HG03060 (cell line): ENCODE measurements around the gene RAB26.
"Not testable (repeated sequence)": the region's sequence is repeated elsewhere in the genome, so short reads cannot be mapped to it uniquely, and the experiment has no call there.

Experiments
- ATAC-seq: cut with Tn5 transposase; IDR thresholded peaks from one replicate; pipeline ENCODE4 v1.9.1; 2021; ENCODE audit warnings: low read depth, moderate number of reproducible peaks; ENCODE audit not compliant: unreplicated experiment

RAB26 gene

DNA sequence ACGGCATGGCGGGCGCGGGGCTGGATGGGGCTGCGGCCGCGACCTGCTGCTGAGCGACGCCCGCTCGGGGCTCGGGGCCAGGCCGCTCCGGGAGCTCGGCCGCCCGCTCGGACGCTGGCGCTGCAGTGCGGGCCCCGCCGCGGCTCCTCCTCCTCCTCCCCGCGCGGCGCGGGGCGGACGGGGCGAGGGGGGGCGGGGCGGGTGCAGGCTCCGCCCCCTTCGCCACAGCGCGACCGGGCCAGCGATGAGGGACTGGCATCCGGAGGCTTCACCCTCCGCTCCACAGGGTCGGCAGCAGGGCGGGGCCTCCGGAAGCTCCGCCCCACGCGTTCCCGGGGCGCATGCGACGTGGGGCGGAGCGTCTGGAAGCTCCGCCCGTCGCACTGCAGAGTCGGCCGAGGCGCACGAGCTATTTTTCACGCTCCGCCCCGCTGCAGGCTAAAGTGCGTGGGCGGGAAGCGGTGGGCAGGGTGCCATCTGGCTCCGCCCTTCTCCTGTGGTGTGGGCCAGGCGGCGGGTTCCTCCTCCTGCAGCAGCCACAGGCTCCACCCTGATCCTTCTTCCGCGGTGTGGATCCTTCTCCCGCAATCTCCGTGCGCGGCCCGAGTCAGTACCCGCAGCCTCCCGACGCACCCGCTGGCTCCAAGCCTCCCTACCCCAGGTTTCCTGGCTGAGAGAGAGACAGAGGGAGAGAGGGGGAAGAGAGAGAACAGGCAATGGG, 12.5 kb upstream of the RAB26 start, which contains the start of gene PKD1:
Gene PKD1, minus strand, starts transcription at position 129 of the 721 bp plus-strand sequence. CDS start 209 bp downstream, outside the sequence.
- not testable (repeated sequence) for ATAC-seq

DNA sequence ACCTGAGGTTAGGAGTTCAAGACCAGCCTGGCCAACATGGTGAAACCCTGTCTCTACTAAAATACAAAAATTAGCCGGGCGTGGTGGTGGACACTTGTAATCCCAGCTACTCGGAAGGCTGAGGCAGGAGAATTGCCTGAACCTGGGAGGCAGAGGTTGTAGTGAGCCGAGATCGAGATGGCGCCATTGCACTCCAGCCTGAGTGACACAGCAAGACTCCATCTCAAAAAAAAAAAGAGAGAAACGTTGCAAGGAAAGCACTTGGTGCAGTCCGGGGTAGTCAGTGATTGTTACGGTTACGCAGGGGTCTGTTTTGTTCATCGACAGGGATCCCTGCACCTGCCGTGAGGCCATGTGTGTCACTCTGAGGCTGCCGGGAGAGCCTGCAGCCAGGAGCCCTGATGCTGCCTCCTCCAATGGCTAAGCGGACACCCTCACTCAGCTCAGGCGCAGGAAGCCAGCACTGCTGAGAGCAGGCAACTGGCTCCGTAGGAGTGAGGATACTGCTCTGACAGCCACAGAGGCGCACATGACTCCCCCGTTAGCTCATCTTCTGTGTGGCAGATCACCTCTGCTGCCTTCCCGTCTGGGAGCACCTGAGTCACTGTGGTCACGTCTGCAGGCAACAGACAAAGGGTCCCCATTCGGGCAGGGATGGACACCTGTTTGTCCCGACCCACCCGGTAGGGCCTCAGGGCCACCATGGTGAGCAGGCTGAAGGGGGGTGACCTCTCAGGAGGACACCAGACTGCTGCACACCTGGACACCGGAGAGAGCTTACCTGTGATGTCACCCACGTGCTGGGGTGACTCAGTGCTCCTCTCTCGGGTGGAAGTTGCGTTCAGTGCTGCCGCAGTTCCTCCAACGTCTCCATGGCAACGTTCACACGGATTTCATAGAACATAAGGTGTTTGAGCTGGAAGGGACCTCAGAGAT, 5.2 kb upstream of the RAB26 start:
- no peak for ATAC-seq

DNA sequence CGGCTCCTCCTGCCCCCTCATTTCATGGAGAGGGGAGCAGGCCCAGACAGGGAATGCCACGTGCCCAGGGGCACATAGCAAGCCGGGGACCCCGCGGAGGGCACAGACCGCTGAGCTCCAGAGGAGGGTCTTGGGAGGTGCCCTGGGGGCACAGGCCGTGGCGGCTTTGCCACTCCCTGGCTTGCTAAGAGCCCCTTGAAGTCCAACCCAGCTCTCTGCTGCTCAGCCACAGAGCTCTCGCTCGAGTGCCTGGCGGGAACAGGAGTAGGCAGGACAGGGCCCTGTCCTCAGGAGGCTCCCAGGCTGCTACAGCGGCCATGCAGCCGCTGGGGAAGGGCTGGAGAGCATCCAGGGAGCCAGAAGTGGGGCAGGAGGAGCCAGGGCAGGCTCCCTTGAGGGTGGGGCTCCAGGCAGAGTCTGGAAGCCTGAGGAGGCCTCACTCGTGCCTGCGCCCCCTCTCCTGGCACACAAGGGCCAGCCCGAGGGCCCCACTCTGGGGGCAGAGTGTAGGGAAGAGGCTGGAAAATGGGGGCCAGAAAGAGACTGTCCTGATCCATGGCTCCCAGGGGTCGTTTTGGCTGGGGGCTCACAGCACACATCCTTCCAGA, 4.4 kb upstream of the RAB26 start:
- ATAC-seq, result no peak

DNA sequence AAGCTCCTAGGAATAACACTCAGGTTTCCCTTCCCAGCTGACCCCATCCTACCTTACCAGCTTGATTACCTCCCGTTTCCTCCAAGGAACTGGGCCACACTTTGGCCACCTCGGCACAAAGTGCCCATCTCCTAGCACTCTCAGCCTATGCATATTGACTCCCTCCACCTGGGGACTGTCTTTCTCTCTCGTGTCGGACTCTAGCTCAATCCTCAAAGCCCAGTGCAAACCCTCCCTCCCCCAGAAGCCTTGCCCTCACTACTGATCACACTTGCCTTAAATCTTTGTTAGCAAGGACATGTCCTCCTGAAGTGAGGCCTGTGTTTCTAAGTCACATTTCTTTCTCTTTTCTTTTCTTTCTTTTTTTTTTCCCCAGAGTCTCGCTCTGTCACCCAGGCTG, 2.6 kb upstream of the RAB26 start:
- no peak for ATAC-seq

DNA sequence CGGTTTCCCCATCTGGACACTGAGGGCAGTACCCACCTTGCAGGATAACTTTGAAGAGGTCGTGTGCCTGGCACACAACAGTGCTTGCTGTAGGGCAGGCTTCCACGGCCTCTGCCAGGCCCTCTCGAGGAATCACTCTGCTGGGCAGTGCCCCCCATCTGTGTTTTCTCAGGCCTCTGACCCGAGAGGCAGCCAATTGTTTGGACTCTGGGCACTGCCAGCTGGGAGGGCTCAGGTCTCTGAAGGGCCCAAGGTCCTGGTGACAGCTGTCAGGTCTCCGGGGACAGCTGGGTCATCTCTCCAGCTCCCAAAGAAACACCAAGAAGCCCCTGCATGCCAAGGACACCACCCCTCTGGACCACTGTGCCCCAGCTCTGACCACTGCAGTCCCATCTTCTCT, 1.0 kb upstream of the RAB26 start:
- no peak for ATAC-seq

DNA sequence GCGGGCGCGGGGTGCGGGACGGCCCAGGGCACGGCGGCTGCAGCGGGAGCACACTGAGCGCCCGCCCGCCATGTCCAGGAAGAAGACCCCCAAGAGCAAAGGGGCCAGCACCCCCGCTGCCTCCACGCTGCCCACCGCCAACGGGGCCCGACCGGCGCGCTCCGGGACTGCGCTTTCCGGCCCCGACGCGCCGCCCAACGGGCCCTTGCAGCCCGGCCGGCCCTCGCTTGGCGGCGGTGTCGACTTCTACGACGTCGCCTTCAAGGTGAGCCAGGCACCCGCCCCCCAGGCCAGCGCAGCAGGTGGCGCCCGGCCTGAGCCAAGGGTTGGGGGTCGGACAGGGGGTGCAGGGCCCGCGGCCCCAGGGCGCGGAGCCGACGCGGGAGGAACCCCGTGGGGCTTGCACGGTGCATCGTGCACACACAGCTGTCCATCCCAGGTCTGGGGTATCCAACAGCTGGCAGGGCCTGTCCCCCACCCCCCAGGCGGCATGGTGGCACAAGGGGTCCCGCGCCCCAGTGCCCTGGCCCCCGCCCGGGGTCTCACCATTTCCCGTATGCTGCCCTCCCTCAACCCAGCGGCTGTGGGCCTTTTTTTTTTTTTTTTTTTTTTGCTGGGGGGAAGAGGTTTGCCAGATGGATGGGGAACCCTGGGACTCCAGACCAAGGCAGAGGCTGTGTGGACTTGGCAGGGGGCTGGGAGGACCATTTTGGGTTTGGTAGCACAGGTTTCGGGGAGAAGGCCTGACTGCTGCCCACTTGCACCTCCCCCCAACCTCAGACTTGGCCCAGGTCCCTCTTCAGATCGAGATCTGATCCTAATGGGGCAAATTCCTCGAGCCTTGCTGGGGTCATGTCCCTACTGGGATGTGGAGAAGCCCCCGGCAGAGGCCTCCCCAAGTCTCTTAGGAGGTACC, 547 bp downstream of the RAB26 start:
- ATAC-seq, result no peak

DNA sequence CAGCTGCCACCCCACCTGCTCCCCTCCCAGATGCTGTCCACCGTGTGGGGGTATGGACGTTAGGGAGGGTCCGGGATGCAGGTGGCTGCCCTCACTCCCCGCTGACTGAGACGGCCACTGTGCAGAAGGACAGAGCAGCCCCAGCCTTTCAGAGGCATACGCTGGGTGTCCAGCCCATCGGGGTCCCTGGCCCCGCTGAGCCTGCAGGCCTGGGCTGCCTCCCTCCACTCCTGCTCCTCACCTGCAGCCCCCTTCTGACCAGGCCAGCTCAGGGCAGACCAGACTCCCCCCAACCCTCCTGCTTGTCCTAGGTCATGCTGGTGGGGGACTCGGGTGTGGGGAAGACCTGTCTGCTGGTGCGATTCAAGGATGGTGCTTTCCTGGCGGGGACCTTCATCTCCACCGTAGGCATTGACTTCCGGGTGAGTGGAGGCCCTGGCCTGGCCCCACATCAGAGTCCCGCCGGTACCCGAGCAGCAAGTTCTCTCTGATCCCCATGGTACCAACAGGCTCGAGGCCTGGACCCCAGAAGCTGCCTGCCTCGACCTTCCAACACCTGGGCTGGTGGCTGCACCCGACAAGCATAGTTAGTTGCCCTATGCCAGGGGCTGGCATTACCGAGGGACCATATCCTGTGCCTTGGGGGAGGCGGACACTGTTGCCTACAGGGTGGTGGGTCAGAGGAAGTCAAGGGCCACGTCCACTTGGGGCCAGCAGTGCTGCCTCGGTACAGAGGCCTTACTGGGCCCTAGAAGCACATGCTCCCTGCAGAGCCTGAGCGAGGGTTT, 1.4 kb downstream of the RAB26 start:
- ATAC-seq, result no peak

DNA sequence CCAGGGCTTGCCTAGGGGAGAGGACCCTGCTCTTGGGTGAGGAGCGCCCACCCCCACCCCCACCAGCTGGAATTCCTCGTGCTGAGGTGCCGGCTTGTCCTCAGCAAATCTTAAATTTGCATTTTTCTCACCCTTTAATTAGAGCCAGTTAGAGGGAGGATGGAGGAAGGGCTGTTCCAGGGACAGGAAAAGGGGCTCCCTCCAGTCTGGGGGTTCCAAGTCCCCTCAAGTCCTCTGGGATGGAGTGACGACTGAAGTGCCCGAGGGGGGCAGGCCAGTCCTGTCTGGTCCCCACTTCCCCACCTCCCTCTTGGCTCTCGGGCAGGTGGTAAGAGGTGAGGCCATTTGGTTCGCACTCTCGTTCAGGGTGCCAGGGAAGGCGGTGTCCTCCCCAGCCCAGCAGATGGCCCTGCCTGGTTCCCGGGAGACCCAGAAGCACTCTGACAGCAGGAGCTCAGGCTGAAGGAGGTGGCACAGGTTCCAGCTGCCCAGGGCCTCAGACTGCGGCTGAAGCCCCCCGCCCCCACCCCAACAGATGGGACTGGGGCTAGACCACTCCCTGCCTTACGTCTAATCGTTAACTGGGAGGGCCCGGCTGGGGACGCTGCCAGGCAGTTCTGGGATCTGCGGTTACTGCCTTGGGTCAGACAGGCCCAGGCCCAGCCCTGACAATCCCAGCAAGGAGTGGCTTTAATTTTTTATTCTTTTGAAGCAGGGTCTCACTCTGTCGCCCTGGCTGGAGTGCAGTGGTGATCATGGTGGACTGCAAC, 2.2 kb downstream of the RAB26 start:
- ATAC-seq, result no peak

DNA sequence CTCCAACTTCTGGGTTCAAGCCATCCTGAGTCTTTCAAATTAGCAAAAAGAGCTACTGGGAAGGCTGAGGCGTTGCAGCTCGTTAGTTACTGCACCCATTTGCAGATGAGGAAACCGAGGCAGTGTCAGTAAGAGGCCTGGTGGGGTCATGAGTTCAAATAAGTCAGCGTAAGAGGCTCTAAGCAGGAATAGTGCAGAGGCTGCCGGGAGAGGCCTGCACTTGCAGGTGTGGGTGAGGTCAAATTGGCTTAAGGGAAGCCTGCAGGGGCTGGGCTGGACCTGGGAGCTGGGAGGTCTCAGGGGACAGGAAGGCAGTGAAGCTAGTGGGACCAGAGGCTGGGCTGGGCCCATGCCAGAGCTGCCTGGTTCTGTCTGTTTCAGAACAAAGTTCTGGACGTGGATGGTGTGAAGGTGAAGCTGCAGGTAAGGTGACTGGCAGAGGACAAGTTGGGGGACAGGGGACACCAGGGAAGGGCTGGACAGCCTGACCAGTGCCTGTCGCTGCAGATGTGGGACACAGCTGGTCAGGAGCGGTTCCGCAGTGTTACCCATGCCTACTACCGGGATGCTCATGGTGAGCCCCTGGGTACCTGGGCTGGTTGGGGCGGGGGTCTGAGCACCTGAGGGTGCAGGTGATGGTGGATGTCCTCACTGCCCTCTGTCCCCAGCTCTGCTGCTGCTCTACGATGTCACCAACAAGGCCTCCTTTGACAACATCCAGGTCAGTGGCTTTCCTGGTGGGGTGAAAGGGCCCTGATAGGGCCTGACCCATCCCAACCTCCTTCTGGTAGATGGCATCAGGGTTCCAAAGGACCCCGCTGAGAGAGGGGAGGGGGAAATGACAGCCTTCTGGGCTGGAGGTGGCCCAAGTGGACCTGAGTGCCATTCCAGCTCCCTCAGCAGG, 3.0 kb downstream of the RAB26 start:
- no peak for ATAC-seq

DNA sequence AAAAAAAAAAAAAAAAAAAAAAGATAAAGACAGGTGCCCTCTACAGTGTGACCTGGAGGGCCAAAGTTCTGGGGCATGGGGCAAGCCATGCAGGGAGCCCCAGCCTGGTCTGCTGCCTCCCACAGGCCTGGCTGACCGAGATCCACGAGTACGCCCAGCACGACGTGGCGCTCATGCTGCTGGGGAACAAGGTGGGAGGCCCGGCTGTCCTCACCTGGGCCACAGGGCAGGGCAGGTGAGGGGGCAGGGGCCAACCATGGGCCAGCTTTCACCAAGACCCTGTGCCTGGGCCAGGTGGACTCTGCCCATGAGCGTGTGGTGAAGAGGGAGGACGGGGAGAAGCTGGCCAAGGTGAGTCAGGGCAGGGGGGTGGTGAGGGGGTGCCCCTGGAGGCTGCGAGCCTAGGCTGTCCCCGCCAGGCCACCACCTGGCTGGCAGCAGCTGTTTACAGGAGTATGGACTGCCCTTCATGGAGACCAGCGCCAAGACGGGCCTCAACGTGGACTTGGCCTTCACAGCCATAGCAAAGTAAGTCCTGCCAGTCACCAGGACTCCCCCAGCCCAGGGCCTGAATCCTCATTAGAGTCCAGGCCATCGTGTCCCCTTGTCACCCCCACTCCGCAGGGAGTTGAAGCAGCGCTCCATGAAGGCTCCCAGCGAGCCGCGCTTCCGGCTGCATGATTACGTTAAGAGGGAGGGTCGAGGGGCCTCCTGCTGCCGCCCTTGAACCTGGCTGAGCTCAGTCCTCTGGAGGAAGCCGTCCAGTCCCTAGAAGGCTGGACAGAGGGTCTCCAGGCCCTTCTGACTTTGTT, 4.5 kb downstream of the RAB26 start:
- ATAC-seq, result no peak

DNA sequence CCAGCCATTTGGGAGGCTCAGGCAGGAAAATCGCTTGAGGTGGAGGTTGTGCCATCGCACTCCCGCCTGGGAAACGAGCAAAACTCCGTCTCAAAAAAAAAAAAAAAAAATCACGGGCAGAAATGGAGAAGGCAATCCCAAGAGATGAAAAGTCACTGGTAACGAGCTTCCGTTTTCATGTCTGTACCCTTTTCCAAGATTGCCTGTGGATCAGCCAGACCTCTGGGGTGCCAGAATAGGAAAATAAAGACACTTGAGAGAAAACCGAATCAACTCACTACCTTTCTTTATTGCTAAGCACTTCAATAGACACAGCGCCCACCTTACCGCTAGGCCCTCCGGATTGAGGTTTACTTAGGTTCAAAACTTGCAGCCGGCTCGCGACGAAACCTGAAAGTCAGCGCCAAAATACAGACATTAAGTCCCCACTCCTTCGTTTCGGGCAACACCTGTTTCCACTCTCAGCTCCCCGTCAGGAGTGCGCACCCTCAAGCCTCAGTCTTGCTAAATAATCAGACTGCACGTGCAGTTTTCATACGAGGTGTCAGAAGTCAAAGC, 6.2 kb downstream of the RAB26 start:
- ATAC-seq, result no peak

DNA sequence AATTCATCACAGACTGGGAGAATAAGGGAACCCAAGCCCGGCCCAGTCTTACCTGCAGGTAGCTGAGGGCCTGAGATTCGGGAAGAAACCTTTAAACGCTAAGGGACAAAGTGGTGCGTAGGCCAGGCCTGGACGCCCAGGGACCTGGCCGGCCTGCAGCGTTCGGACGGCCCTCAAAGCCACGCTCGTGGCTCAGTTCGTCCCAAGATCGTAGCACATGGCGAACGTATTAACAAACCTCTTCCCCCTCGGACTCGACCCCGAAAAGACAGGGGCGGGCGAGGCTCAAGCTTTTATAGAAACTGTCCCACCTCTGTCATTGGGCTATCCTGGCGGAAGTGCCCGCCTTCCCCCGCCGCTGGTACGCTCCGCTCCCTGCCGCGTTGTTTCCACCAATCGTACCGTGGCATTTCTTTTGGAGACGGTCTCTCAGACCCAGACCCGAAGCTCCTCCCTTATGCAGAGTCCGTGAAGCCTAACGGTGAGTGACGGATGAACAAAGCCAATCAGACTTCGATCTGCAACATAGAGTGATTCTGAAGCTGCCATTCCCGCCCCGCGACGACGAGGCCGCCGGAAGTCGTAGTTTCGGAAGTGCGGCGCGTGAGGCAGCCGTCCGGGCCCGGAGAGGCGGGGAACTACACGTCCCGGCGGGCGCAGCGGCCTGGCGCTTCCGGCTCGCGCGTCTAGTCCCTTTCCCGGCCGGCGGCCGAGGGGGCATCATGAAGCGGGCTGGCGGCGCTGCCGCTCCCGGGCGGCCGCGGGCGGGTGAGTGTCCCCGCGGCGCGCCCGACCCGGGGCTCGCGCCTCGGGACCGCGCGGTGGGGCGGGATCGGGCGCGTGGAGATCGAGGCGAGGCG, 6.9 kb downstream of the RAB26 start, which contains the start of gene TRAF7:
Gene TRAF7, plus strand, starts transcription at position 692 of the 860 bp plus-strand sequence. CDS start 8,139 bp downstream, outside the sequence.
- ATAC-seq, result peak; percentile 85

DNA sequence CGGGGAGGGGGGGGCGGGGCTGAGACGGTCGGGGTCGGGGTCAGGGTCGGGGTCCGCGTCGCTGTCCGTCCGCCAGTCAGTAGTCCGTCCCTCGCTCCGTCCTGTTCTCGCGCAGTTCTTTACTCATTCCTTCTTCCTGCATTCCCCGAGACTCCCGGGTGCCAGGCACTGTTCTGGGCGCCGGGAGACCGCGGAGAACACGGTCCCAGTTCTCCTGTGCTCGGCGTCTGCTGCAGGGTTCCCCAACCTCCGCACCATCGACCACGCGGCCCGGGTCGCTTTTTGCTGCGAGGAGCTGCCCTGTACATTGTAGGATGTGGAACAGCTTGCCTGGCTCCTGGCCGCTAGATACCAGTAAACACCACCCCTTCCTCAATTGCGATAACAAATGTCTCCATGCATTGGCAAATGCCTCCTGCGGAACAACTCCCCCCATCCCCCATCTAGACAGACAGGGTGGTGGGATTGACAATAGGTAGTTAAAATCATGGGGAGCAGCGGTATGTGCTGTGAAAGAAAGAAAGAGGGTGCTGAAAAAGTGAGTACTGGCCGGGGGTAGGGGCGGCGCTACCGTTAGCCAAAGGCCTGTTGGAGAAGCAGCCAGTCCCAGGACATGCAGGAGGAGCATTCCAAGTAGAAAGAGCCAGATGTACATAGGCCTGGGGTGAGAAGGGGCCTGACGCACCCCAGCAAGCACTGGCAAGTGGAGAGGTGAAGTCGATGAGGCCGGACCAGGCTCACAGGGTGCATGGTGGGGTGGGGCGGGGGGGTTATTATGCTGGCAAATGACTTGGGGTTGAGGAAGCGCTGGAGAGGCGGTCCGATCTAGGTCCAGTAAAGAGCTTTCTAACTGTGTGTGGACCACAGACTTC, 7.8 kb downstream of the RAB26 start:
- ATAC-seq, result no peak

DNA sequence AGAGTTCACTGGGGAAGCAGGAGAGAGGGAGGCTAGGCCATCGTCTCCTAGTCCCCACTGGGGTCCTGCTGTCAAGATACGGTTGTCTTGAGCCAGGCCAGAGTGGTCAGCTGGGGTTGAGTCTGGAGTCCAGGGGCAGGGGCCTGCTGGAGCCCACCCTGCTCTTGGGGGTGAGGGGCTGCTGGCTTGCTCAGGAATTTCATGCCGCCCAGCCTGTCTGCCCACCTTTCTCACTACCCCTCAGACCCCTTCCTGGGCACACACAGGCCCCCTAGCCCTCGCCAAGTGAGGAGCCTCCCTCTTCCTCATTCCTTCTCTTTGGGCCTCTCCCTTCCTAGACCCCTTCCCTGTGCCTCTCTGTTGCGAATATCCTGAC, 8.4 kb downstream of the RAB26 start:
- no peak for ATAC-seq
